K562 (cell line): ENCODE measurements around the gene MPIG6B. TPM values are rescaled to one million over a fixed set of nuclear protein-coding genes. Genes with fewer than 3 reads are reported as not detected.

Experiments
- ATF1 ChIP-seq, 2 experiments: fragments of 450-650 bp in 1 of 2; IDR thresholded peaks; 2 replicates each; pipeline ENCODE4 v1.6.1; 2016; ENCODE audit warnings: missing compliant biosample characterization in 1 of 2, missing genetic modification characterization in 1 of 2
- ATF3 ChIP-seq, 2 experiments: fragments of 450-650 bp in 1 of 2; sonication (generic) in 1 of 2; formaldehyde crosslinking in 1 of 2; IDR thresholded peaks in 1 of 2; conservative IDR thresholded peaks in 1 of 2; 2 replicates each; pipeline versions ENCODE4 v1.6.1 to v1.8.1; 2016 to 2023; ENCODE audit warnings: mild to moderate bottlenecking in 2 of 2, moderate library complexity in 2 of 2, inconsistent platforms in 1 of 2, missing genetic modification reagents in 1 of 2
- BRCA1 ChIP-seq, 2 experiments: fragments of 450-650 bp in 1 of 2; sonication (generic) in 1 of 2; formaldehyde crosslinking in 1 of 2; IDR thresholded peaks; 2 replicates each; pipeline versions ENCODE4 v1.5.0 to v1.6.1; 2017 to 2020; ENCODE audit warnings: mild to moderate bottlenecking in 1 of 2, missing genetic modification reagents in 1 of 2
- HDAC3 ChIP-seq: fragments of 450-650 bp; IDR thresholded peaks from 2 replicates; pipeline ENCODE4 v1.6.1; 2018; ENCODE audit warnings: borderline replicate concordance, mild to moderate bottlenecking, moderate library complexity; ENCODE audit not compliant: partially characterized antibody
- HOMEZ ChIP-seq: fragments of 250-450 bp; sonication (Bioruptor Pico); IDR thresholded peaks from 2 replicates; pipeline ENCODE4 v1.4.0; 2020; ENCODE audit warnings: mild to moderate bottlenecking, moderate library complexity
- IRF1 ChIP-seq: sonication (generic); formaldehyde crosslinking; IDR thresholded peaks from 2 replicates; pipeline ENCODE4 v1.8.0; 2022; ENCODE audit warnings: missing genetic modification reagents, mild to moderate bottlenecking, borderline replicate concordance
- JUN ChIP-seq, 2 experiments: sonication (generic) in 1 of 2; formaldehyde crosslinking in 1 of 2; IDR thresholded peaks; 2 replicates each; pipeline versions ENCODE4 v1.6.1 to v1.8.0; 2012 to 2022; ENCODE audit warnings: borderline replicate concordance in 2 of 2, mild to moderate bottlenecking in 2 of 2, improper control_type of control experiment in 1 of 2, low read depth in 1 of 2, low read length in 1 of 2, missing genetic modification reagents in 1 of 2
- JUNB ChIP-seq: fragments of 450-650 bp; formaldehyde crosslinking; conservative IDR thresholded peaks from 2 replicates; pipeline ENCODE4 v1.4.0; 2020; ENCODE audit warnings: mild to moderate bottlenecking
- JUND ChIP-seq, 2 experiments: IDR thresholded peaks; 2 replicates in 1 of 2; 3 replicates in 1 of 2; pipeline ENCODE4 v1.6.1; 2011; ENCODE audit warnings: borderline replicate concordance in 2 of 2, low read depth in 2 of 2, low read length in 2 of 2, improper control_type of control experiment in 1 of 2, missing biosample characterization in 1 of 2, missing genetic modification characterization in 1 of 2, missing genetic modification reagents in 1 of 2
- KAT2B ChIP-seq: IDR thresholded peaks from one replicate; pipeline ENCODE4 v1.6.1; 2012; ENCODE audit warnings: low read depth, mild to moderate bottlenecking, control low read depth, inconsistent platforms, low read length, moderate library complexity
- KLF16 ChIP-seq: IDR thresholded peaks from 2 replicates; pipeline ENCODE4 v1.6.1; 2016; ENCODE audit warnings: antibody characterized with exemption
- PHB2 ChIP-seq: fragments of 450-650 bp; IDR thresholded peaks from 2 replicates; pipeline ENCODE4 v1.6.1; 2017; ENCODE audit warnings: low read depth
- POLR2AphosphoS5 ChIP-seq: IDR thresholded peaks from 2 replicates; pipeline ENCODE4 v1.6.1; 2011; ENCODE audit warnings: mild to moderate bottlenecking, low read depth, low read length, moderate library complexity; ENCODE audit not compliant: control insufficient read depth, insufficient read depth
- POLR3A ChIP-seq: IDR thresholded peaks from 2 replicates; pipeline ENCODE4 v1.6.1; 2011; ENCODE audit warnings: borderline replicate concordance, mild to moderate bottlenecking, moderate library complexity; ENCODE audit not compliant: insufficient read length, insufficient read depth; ENCODE audit errors: extremely low read depth
- RBM14 ChIP-seq: fragments of 200-400 bp; formaldehyde crosslinking; IDR thresholded peaks from 2 replicates; pipeline ENCODE4 v1.6.1; 2018; ENCODE audit warnings: low read depth, mild to moderate bottlenecking, low read length, moderate library complexity, borderline replicate concordance; ENCODE audit not compliant: insufficient read depth
- RCOR1 ChIP-seq, 2 experiments: IDR thresholded peaks; 2 replicates each; pipeline ENCODE4 v1.6.1; 2012; ENCODE audit warnings: low read depth in 2 of 2, low read length in 2 of 2, borderline replicate concordance in 1 of 2, improper control_type of control experiment in 1 of 2
- RFX1 ChIP-seq: fragments of 450-650 bp; IDR thresholded peaks from 2 replicates; pipeline ENCODE4 v1.6.1; 2016; ENCODE audit warnings: mild to moderate bottlenecking, moderate library complexity
- RFX5 ChIP-seq: IDR thresholded peaks from 2 replicates; pipeline ENCODE4 v1.6.1; 2011; ENCODE audit warnings: low read depth, mild to moderate bottlenecking, improper control_type of control experiment, low read length
- YBX1 ChIP-seq: fragments of 450-650 bp; IDR thresholded peaks from 2 replicates; pipeline ENCODE4 v1.7.1; 2016; ENCODE audit warnings: mild to moderate bottlenecking
- ZNF124 ChIP-seq: sonication (generic); formaldehyde crosslinking; IDR thresholded peaks from 2 replicates; pipeline ENCODE4 v1.8.1; 2022; ENCODE audit warnings: missing genetic modification reagents
- ZNF79 ChIP-seq: fragments of 250-450 bp; sonication (Bioruptor Pico); IDR thresholded peaks from 2 replicates; pipeline ENCODE4 v1.4.0; 2020; ENCODE audit warnings: low read depth, mild to moderate bottlenecking, moderate library complexity
- polyA plus RNA-seq, 8 experiments: library from polyadenylated mRNA; depleted of rRNA in 4 of 8; stranded (reverse) in 5 of 8; unstranded in 3 of 8; fragments of >200 nt; fragmentation: Nextera tagmentation in 2 of 8; fragmentation: Illumina TruSeq in 1 of 8; extraction: Ambion mirVana in 2 of 8; extraction: Trizol in 1 of 8; gene quantifications; 2 replicates each; pipeline versions ENCODE4 v1.2.1 to v1.2.3, GENCODE V29; 2011 to 2014; ENCODE audit warnings: inconsistent platforms in 1 of 8, missing spikeins in 1 of 8
- total RNA-seq, 7 experiments: library from RNA; depleted of rRNA in 6 of 7; stranded (reverse); fragments of >200 nt in 6 of 7; fragmentation: Illumina TruSeq in 2 of 7; extraction: Trizol in 2 of 7; gene quantifications; 2 replicates each; pipeline versions ENCODE4 v1.2.1 to v1.2.3, GENCODE V29; 2011 to 2021; ENCODE audit warnings: low replicate concordance in 1 of 7

MPIG6B gene
- total and polyA plus RNA-seq, 9 of the 15 experiments (the other 6 are each of a cell fraction or from before 2014, with no cell fraction given), result 0.11 to 1.2 (median 0.28) TPM; not detected in 1

- TF ChIP-seq HOMEZ (CRISPR knock-in tag) (no peak), KLF16 (no peak), JUNB (CRISPR knock-in tag) (no peak), ZNF79 (CRISPR knock-in tag) (no peak), POLR2AphosphoS5 (no peak), JUN (IDR thresholded peaks at IDR 0.05; ENCODE audit: borderline replicate concordance, low read depth, low read length) (no peak), JUN (CRISPR knock-in tag; IDR thresholded peaks at IDR 0.05; ENCODE audit: borderline replicate concordance) (no peak), HDAC3 (no peak), IRF1 (CRISPR knock-in tag) (no peak), ATF3 (IDR thresholded peaks at IDR 0.05) (no peak), ATF3 (CRISPR knock-in tag; conservative IDR thresholded peaks at IDR 0.05) (no peak), PHB2 (0 out of 2 replicates have a peak, but pooled peaks have one; percentile 38), ATF1 (CRISPR knock-in tag; IDR thresholded peaks at IDR 0.05) (no peak), ATF1 (tag; IDR thresholded peaks at IDR 0.05) (no peak), YBX1 (no peak), RCOR1 (IDR thresholded peaks at IDR 0.05; ENCODE audit: borderline replicate concordance in 1 of 2, low read depth in 2 of 2, low read length in 2 of 2) (0 out of 4 replicates have a peak, but pooled peaks of 1 of the 2 experiments have one; percentile 3), BRCA1 (IDR thresholded peaks at IDR 0.05) (no peak), BRCA1 (CRISPR knock-in tag; IDR thresholded peaks at IDR 0.05) (peak; percentile 82; the same call in 1 of the 2 replicates), ZNF124 (CRISPR knock-in tag) (no peak), RFX1 (no peak), KAT2B (no peak), POLR3A (no peak), RBM14 (no peak), RFX5 (no peak), JUND (IDR thresholded peaks at IDR 0.05; ENCODE audit: borderline replicate concordance, low read depth, low read length) (no peak), JUND (tag; IDR thresholded peaks at IDR 0.05; ENCODE audit: borderline replicate concordance, low read depth, low read length) (no peak)
These were observed 12.5 kb upstream of the MPIG6B start (continued) for GRCh38 chr6:31710523-31711219.
